Hematopoietic multipotent progenitor cell treated with erythropoietin and hydrocortisone succinate and interleukin-3 and kit ligand, for 15 days (in vitro differentiated cells): ENCODE measurements around the gene CLK4.

Source experiments
- DNase-seq: peaks from one replicate; pipeline ENCODE4 v3.0.0-alpha.2; 2015; ENCODE audit warnings: low spot score

The CLK4 gene

DNA sequence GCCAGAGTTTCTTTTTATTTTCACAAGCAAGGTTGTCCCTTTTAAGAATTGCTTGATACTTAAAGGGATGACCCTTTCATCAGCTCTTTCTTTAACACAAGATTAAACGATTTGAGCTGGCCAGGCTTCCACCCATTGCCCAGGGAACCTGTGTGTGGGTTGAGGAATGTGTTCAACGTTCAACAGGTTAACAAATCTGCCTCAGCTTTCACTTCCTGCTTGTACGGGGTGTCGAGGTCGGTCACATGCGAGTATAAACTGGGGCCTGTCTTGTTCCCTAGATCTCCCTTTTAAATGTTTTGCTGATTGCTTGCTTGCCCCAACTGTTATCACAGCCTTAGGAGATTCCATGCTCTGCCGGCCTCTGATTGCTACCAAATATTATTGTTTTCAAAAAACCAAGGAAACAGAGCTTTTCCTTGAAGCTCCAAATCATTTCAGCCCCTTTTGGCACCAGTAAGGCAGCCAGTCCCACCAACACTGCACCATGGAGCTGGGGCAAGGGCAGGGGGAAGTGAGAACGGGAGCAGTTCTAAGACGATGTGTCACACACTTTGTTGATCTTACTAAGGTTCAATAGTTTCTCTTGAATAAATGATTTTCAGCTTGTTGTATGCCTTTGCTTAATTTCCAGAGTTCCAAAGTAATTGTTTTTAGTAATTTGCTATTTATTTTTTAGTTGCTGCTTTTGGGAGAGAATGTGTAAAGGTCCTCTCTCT is 10.7 kb upstream of the CLK4 start:
- DNase-seq = no peak

DNA sequence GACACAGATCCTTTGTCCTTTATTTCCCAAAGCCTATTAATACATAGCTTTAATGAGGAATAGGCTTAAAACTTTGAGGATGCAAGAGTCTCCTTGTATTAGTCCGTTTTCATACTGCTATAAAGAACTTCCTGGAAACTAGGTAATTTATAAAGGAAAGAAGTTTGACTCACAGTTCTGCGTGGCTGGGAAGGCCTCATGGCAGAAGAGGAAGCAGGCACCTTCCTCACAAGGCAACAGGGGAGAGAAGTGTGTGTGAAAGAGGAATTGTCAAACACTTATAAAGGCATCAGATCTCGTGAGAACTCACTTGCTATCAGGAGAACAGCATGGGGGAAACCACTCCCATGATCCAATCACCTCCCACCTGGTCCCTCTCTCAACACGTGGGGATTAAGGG is 5.4 kb upstream of the CLK4 start:
- no peak for DNase-seq

DNA sequence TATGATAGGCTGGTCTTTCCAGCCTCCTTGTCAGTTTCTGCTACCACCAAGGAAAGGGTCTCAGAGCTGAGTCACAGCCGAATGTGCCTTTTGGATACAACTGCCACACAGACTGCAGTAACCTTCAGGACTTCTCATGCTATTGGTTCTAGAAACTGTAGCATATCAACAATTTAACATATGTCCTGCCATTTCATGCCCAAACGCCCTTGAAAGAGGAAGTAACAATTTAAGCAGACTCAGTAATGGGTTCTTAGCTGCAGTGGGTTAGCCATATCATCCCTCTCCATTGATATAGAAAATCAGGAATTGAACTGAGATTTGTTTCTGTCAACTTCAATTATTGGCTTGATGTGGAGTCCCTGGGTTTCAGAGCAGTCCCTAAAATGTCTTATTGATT is 4.1 kb upstream of the CLK4 start:
- no peak for DNase-seq

DNA sequence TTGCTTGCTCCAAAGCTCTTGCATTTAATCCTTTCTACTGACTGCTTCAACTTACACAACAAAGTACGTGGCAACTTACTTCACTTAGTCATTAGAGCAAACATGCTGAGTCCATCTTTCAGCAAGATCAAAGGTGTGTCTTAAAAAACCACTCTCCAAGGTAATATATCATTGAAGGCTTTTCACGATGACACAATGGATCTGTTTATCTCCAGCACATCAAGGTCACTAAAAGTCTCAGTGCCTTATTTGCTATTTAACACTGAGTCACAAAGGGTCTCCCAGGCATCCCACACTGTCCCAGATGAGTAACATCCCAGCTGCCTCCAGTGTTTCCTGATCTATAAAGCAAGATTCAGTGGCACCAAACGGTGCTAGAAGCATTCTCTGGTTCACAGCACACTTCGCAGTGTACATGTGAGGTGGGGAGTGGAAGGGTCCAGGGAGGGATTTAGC is 3.7 kb upstream of the CLK4 start:
- DNase-seq = no peak

DNA sequence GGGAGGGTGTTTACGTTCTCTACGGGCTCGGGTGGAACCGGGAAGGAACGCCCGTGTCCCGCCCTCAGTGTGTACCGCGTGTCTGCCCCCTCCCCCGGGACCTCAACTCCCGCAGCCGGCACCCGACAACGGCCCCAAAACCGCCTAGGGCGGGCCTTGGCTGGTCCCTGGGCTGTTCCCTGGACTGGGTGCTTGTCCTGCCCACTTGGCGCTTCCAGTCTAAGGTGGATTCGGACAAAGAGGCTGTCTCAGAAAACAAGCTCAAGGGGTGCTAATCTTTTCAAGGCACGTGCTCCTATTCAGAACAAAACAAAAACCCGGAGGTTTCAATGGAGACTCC is 379 bp upstream of the CLK4 start:
- no peak for DNase-seq

DNA sequence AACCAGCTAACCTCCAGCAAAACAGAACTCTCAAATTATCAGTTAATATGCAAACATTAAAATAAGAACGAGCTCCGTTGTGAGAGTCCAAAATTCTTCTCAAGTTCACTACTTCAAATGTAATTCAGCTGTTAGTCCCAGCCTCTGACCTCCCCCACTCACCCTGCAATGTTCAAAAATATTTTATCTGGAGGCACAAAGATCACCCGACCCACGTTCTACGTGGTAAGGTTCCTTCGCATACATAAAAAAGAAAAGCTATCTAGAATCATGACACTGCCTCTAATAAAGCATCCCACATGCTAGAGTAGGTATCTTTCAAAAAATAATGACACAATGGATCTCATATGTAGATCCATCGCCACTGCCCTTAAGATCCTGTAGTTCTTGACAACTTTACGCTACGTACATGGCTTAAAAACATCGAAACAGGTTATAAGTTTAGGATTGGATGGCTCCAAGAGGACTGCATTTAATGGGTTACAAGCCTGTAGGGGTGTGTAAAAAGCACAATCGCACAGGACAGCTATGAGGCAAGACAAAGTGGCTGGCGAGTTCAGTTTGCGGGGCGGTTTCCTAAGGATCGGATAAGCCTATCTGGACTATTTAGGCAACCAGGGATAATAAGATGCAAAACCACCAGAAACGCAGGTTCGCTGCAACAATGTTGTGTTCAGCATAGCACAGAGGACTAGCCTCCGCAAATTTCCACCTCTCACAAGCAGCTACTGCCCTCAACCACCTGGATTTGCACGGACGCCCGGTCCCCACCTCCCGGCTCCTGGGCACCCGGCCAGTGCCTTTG is 969 bp downstream of the CLK4 start:
- peak; percentile 20 for DNase-seq

DNA sequence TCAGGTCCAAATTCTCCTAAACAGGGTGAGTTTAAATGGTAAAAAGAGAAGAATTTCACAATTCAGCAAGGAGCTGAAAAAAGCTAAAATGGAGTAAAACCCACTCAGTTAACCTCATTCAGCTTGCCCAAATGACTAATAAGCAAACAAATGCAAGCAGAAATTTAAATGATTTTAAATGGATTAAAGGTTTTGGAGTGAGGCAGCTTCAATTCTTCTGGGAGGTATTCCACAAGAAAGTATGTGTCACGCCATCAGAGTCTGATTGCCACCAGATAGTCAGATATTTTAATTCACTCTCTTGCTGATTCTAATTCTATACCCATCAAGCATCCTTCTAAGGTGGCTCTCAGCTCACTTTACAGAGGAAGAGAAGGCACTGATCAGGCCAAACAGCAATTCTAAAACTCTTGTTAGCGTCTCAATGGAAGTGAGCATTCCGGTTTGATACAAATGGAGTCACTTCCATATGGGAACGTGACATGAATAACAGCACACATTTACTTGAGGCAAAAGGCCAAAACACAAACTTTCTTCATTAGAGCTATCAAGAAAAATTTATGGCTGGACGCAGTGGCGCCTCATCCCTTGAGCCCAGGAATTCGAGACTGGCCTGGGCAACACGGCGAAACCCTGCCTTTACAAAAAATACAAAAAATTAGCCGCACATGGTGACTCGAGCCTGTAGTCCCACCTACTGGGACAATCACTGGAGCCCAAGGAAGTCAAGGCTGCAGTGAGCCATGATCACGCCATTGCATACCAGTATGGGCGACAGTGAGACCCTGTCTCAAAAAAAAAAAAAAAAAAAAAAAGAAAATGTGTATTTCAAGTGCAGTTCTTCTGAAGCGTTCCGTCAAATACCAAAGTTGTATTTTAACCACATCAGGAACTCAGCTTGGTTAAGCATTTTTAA is 2.0 kb downstream of the CLK4 start:
- peak; percentile 18 for DNase-seq

DNA sequence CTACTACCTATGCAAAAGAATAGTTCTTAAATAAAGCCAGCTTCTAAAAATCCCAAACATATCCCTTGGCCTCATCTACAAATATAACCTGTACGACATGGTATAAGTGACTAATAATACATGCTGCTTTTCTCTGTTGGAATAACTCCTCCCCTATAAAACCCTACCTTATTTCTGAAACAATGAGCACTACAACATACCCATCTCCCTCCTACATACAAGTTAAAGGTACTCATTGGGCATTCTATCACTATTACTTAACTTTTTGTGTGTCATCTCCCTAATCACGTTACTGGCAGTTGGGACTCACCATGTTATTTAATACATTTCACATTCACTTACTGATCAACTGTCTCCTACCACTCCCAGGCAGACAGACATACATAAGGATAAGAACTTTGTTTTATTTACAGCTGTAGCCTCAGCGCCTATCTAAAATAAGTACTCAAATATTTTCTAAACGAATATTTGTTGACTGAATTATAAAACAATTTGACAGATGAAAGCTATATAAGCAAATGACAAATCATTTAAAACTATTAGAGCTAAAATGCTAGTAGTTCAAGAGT is 4.1 kb downstream of the CLK4 start:
- DNase-seq = no peak

DNA sequence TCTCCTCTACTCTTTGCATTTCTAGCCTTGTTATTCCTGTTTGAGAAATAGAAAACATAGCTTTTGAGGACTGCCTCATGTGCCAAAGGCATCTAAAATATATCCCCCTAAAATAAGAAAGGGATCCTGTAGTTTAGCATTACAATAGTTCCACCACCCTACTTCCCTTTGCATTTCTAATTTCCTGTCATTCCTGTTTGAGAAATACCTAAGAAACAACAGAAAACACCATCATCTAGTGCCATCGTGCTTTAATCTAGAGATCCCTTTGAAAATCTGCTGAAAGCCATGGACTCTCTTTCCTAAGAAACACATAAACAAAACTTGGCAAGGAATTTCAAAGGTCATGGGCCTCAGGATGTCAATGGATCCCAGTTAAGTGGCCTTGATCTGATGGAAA is 7.5 kb downstream of the CLK4 start:
- no peak for DNase-seq

DNA sequence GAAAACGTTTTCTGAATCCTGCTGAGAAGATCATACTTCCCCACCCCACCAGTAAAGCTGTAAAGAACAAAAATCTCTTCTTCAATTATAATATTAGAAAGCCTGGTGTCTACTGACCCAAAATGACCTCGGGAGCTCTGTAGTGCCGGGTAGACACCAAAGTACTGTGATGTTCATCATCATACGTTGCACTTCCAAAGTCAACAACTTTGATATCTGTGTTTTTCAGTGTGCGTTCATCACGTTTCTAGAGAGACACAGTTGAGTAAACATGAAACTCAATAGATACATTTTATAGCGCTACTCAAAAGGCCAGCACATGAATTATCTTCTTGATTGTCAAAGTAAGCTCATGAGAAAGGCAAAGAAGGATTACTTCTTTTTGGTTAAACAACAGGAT is 14.6 kb downstream of the CLK4 start:
- no peak for DNase-seq

DNA sequence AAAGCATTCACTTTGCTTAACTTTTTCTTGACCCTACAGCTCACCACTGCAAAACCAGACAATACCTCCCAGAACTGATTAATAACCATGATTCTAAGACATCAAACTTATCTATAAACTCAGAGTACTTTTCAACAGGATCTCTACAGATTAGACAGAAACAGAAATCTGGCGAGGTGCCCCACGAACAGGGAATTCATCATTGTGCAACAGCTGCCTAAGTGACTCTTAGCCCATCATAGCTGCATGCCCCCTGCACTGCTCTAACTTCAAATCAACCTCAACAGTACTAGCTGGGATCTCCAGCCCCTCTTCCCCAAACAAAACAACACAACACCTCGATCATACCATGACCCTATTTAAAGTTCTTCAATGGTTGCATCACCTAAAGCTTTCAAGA is 20.6 kb downstream of the CLK4 start:
- no peak for DNase-seq

DNA sequence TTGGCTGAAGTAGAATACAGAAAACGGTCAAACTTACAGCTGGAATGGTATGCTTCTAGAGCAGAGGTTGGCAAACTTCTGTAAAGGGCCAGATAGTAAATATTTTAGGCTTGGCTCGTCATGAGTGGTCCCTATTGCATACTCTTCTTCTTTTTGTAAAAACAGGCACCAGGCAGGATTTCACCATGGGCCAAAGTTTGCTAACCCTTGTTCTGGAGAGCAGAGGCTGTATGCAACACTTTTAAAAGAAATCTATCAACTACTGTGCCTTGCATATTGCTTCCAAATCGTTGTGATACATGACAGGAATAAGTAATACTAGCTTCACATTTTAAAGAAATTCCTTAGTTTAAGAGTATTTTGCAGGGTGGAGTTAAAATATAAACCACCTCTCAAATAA is 21.1 kb downstream of the CLK4 start:
- DNase-seq = no peak

DNA sequence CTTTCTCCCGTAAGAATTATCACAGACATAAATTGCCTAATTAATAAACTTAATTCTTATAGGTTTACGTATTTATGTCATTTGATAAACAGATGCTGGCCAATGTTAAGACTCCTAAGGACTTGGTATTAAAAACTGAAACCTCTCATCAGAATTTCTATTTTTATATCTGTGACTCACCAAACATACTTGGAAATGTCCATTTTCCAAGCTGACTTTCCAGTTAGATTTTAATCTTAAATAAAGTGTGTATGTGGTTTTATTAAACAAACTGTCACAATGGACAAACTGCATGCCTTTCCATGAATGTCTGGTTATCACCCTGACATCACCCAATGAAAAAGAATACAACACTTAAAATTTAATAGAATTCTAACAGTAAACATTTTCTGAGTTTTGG is 24.1 kb downstream of the CLK4 start:
- no peak for DNase-seq

DNA sequence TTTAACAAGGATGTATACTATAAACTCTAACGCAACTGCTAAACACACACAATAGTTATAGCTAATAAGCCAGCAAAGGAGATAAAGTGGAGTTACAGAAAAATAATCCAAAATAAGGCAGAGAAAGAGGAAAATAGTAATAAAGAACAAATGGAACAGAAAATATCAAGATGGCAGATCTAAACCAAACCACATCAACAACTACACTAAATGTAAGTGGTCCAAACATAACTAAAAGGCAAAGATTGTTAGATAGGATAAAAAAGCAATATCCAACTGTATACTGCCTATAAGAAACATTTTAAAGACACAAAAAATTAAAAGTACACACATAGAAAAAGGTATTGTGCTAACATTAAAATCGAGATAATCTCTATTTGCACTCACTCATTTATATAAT is 31.1 kb downstream of the CLK4 start:
- no peak for DNase-seq

DNA sequence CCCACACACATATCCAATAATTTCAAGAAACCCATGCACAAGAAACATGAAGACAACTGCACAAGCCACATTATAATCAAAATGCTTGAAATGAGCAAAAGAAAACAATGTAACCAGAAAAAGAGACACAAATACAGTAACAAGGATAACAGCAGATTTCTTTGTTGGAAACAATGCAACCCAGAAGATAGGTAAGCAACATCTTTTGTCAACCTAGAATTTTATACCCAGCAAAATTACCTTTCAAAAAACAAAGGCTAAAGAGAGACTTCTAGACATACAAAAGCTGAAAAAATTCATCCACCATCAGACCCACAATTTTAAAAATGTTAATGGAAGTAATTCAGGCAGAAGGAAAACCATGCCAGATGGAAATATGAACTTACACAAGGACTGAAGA is 31.7 kb downstream of the CLK4 start:
- no peak for DNase-seq

DNA sequence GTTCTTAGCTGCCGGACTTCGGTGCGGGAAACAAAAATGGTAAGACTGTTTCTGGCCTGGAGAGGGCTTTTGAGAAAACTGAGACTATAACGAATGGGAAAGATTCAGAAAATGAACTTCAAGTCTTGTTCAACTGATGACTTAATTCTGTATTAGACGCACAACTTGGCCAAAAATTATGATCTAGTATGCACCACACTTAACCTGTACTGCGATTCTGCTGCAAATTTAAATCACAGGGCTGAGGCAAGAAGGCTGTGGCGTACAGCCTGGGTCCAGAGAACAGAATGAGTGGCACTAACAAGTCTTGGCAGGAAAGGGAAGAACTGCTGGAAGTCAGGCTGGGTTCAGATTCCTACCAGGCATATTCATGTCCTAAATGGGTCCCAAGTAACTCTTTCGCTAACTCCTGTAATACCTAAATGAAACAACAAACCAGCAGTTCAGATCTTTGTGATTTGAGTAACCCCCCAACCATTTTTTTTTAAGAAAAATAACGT is 35.9 kb downstream of the CLK4 start:
- no peak for DNase-seq

DNA sequence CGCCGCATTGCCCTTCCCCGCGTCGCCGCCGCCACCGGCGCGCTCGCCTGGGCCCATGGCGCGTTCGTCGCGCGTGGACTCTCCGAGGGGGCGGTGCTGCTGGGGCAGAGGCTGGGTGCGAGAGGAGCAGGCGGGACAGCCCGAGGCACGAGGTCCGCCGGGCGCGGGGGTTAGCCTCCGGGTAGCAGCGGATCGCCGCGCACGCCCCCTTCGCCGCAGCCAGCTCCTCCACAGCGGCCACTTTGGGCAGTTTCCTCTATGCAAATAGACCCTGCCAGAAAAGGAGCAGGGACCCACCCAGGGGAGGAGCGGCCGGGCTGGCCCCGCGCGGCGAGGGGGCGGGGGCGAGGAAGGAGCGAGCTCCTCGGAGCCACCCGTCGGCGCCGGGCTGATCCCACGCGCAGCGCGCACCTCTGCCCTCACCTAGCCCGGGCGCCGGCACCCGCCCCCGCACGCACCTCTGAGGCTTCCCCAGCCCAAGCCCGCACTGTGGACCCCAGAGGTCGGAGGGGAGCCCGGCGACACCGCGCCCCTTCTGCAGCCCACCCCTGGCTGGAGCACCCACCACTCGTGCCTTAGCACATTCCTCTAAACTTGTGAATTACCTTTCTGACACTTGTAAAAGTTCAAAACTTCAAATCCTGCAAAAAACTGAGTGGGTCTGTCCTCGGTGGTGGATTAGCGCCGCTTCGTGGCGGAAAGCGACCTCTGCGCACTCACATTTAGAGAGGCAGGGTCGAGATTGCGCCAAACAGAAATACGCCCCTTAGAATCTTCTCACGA is 36.5 kb downstream of the CLK4 start, which contains the start of gene COL23A1:
Gene COL23A1, minus strand, starts transcription at position 253 of the 783 bp plus-strand sequence.
- DNase-seq = no peak

DNA sequence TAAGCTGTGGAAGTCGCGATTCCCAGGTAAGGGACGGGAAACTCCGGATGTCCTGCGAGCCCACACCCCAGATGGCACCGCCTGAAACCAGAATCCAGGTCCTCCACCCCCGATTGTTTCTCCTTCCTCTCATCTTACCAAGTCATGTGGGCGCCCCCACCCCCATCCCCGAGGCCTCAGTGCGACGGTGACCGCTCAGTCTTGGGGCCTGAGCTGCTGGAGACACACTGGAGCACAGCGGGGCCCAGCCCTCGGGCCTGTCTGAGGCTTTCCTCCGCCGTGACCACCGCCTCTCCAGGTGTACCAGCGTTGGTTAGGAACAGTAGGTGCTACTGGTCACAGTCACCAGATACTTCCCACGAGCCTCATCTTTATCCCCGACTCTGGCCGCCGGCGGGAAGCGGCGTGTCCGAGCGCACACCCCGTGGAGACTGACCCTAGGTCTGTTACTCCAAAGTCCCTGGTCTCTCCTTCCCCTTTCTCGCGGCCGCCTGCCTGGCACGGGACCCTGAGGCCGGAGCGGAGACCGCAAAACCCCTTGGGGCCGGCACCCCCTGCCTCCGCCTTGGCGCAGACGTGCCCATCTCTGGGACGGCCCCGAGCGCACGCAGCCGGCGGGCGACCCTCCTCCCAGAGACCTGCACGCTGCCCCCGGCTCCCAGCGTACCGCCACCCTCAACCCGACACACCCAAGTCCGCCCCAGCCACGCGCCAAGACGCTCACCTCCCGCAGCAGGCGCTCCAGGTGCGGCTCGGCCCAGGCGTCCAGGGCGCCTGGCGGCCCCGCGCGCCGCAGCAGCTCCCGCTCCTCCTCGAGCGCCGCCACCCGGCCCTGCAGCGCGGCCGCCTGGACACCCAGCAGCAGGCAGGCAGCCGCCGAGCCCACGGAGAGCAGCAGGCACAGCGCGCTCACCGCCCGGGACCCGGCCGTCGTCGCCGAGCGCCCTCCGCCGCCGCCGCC is 37.4 kb downstream of the CLK4 start:
- no peak for DNase-seq

DNA sequence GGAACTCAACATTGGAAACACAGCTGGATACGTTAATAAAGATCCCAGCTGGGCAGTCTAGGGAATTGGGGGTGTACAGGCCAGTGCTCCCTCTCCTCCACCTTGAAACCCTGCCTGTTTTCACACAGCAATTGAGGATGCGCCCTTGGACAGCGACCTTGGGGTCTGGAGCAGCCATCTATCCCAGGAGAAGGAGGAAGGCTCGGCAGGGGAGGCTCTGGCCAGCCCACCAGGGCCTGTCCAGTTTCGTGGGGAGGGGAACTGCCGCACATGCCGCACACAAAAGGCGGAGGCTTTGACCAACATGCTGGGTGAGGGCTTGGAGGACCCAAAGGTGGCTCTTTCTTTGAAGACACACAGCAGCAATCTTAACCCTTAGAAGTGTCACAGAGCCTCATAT is 38.1 kb downstream of the CLK4 start:
- no peak for DNase-seq
